Testis (tissue), 3 donors: ENCODE results near the gene HFM1. TPM values are rescaled to one million over a fixed set of nuclear protein-coding genes. Genes with fewer than 3 reads are reported as not detected.

Source experiments
- DNase-seq: peaks from one replicate; pipeline ENCODE4 v3.0.0-alpha.2; 2019
- H3K27ac ChIP-seq, 2 donors: fragments of 200-600 bp; sonication (generic); one replicate each; pipeline ENCODE4 v1.5.1; 2019
- H3K27me3 ChIP-seq: fragments of 200-600 bp; sonication (generic); one replicate; pipeline ENCODE4 v1.5.1; 2019
- H3K36me3 ChIP-seq: fragments of 200-600 bp; sonication (generic); one replicate; pipeline ENCODE4 v1.5.1; 2017; ENCODE audit warnings: low read depth; ENCODE audit errors: missing control alignments
- H3K4me1 ChIP-seq: fragments of 200-600 bp; sonication (generic); one replicate; pipeline ENCODE4 v1.5.1; 2019
- H3K4me3 ChIP-seq, 2 donors: fragments of 200-600 bp; sonication (generic); one replicate each; pipeline ENCODE4 v1.5.1; 2017 to 2019
- H3K9me3 ChIP-seq: fragments of 200-600 bp; sonication (generic); one replicate; pipeline ENCODE4 v1.5.1; 2017
- POLR2A ChIP-seq: fragments of 450-650 bp; IDR thresholded peaks from one replicate; pipeline ENCODE4 v1.6.1; 2017; ENCODE audit warnings: antibody characterized with exemption, mild to moderate bottlenecking, moderate library complexity
- WGBS, 2 donors: methylation state at CpG; one replicate each; pipeline ENCODE4 v1.1.5; 2018; 5-methylcytosine and 5-hydroxymethylcytosine counted together
- intact Hi-C: fragments of 100-400 bp; cut with DNase I; formaldehyde crosslinking; loops from one replicate; pipeline ENCODE4 v1.15.1; 2023; ENCODE audit warnings: low total_unique reads
- polyA plus RNA-seq: library from polyadenylated mRNA; stranded (reverse); fragments of 350-450 nt; fragmentation: Illumina TruSeq; extraction: RNeasy Lipid Tissue Mini Kit (QIAGEN cat#74804); gene quantifications from one replicate; pipeline ENCODE4 v1.2.3, GENCODE V29; 2014; ENCODE audit warnings: low read depth, low replicate concordance; ENCODE audit not compliant: insufficient read depth
- total RNA-seq, 2 donors: library from RNA; depleted of rRNA; stranded (reverse); fragments of >200 nt; gene quantifications; one replicate each; pipeline ENCODE4 v1.2.3, GENCODE V29; 2016
- TF ChIP-seq, protein P1 (sequence below), 3 experiments: fragments of 450-650 bp in 2 of 3; fragments of 200-600 bp in 1 of 3; sonication (generic) in 1 of 3; IDR thresholded peaks; one replicate each; pipeline ENCODE4 v1.5.1; 2016 to 2019; ENCODE audit warnings: antibody characterized with exemption in 3 of 3, mild to moderate bottlenecking in 2 of 3, moderate library complexity in 1 of 3

Gene HFM1
- total and polyA plus RNA-seq, 3 donors from 2014 or later, result 12.6 to 27.1 (median 20.5) TPM

DNA sequence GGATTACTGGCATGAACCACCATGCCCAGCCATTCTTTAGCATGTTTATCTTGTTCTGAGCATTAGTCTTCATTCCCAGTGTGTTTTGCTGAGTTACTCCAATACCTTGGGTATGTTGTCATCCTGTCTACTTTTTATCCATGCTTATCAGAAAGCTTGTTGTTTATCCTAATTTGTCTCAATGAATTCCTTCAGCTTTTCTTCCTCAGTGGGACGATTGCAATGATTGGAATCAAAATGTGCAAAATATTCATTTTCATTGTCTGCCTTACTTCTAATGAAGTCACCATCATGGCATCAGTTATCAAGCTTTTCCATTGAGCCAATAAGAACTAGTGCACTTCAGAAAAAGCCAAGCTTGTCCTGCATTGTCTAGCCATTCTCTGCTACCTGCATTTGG is 170.5 kb downstream of the HFM1 start:
- Histone ChIP-seq H3K9me3 (no peaks in the 10 kb centered on the region), H3K4me3 (no peak overlapping the region), H3K27me3 (no peaks in the 10 kb centered on the region), H3K27ac (no peak overlapping the region), H3K36me3 (no peaks in the 10 kb centered on the region), H3K4me1 (no peaks in the 10 kb centered on the region)
- TF ChIP-seq, protein P1, sequence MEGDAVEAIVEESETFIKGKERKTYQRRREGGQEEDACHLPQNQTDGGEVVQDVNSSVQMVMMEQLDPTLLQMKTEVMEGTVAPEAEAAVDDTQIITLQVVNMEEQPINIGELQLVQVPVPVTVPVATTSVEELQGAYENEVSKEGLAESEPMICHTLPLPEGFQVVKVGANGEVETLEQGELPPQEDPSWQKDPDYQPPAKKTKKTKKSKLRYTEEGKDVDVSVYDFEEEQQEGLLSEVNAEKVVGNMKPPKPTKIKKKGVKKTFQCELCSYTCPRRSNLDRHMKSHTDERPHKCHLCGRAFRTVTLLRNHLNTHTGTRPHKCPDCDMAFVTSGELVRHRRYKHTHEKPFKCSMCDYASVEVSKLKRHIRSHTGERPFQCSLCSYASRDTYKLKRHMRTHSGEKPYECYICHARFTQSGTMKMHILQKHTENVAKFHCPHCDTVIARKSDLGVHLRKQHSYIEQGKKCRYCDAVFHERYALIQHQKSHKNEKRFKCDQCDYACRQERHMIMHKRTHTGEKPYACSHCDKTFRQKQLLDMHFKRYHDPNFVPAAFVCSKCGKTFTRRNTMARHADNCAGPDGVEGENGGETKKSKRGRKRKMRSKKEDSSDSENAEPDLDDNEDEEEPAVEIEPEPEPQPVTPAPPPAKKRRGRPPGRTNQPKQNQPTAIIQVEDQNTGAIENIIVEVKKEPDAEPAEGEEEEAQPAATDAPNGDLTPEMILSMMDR (IDR thresholded peaks at IDR 0.05), result no peak
- no peak for DNase-seq
- intact Hi-C loops, result no loop called here
- 62 to 69% methylated on average over 1 of the region's 1 CpG for WGBS, 2 donors

DNA sequence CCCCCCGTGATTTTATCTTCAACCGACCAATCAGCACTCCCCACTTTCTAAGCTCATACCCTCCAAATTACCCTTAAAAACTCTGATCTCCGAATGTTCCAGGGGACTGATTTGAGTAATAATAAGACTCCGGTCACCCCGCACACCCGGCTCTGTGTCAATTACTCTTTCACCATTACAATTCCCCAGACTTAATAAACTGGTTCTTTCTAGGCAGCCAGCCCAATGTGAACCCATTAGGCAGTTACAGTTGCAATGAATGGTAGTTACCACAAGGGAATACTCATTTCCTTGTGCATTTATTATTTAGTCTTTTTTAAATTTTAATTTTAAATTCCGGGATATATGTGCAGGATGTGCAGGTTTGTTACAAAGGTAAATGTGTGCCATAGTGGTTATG is 177.9 kb downstream of the HFM1 start:
- no peak overlapping the region for H3K4me3 ChIP-seq
- 89 to 93% methylated on average over 7 of the region's 7 CpGs for WGBS, 2 donors
- H3K4me1 ChIP-seq, result no peaks in the 10 kb centered on the region
- no peak for DNase-seq
- H3K27ac ChIP-seq, result no peak overlapping the region
- TF ChIP-seq, protein P1 (IDR thresholded peaks at IDR 0.05), result no peak
- TF ChIP-seq POLR2A, result no peak
- H3K36me3 ChIP-seq, result no peaks in the 10 kb centered on the region
- intact Hi-C loops, result no loop called here
- H3K27me3 ChIP-seq, result no peaks in the 10 kb centered on the region
- H3K9me3 ChIP-seq, result no peaks in the 10 kb centered on the region

GRCh38 chr1:91224878-91225277 is 179.8 kb downstream of the HFM1 start:
- Histone ChIP-seq H3K9me3 (no peaks in the 10 kb centered on the region), H3K27me3 (no peaks in the 10 kb centered on the region), H3K27ac (no peak overlapping the region), H3K4me3 (no peak overlapping the region), H3K4me1 (no peaks in the 10 kb centered on the region), H3K36me3 (no peaks in the 10 kb centered on the region)
- intact Hi-C loops, result no loop called here
- TF ChIP-seq, protein P1 (IDR thresholded peaks at IDR 0.05), result no peak
- TF ChIP-seq POLR2A, result no peak
- 89 to 93% methylated on average over 4 of the region's 4 CpGs for WGBS, 2 donors
- DNase-seq, result no peak

DNA sequence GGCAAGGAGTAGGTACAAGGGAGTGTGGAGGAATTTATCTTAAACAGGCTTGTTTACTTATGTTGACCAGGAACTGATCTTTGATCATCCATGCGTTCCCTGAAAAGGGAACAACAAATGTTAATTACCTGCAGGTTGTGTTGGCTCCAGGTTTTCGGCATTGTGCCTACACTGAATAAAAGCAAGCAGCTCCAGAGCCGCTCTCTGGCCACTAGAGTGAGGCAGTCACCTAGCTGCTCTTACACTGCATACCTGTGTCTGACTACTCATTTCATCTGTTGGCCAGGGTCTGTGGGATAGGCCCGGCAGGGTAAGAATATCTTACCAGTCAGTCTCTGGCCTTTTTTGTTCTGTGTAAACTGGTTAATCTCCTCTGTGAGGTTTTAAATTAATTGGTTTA is 183.6 kb downstream of the HFM1 start:
- no peak for TF ChIP-seq POLR2A
- TF ChIP-seq, protein P1 (IDR thresholded peaks at IDR 0.05), result no peak
- H3K27me3 ChIP-seq, result no peaks in the 10 kb centered on the region
- no peak overlapping the region for H3K4me3 ChIP-seq
- H3K9me3 ChIP-seq, result no peaks in the 10 kb centered on the region
- H3K4me1 ChIP-seq, result no peaks in the 10 kb centered on the region
- intact Hi-C loops, result no loop called here
- no peaks in the 10 kb centered on the region for H3K36me3 ChIP-seq
- H3K27ac ChIP-seq, result no peak overlapping the region
- 89 to 100% methylated on average over 4 of the region's 4 CpGs for WGBS, 2 donors
- DNase-seq, result no peak

- TF ChIP-seq, protein P1 (IDR thresholded peaks at IDR 0.05), result no peak
- no peak for TF ChIP-seq POLR2A
- Histone ChIP-seq H3K36me3 (no peaks in the 10 kb centered on the region), H3K4me3 (no peak overlapping the region), H3K9me3 (no peaks in the 10 kb centered on the region), H3K27me3 (no peaks in the 10 kb centered on the region), H3K4me1 (no peaks in the 10 kb centered on the region), H3K27ac (no peak overlapping the region)
- intact Hi-C loops, result no loop called here
- WGBS, 2 donors, result 87 to 90% methylated on average over 8 of the region's 8 CpGs
- DNase-seq, result no peak
Observed at GRCh38 chr1:91217911-91218310, 186.7 kb downstream of the HFM1 start.
